MM.1S (cell line): Measurements from ENCODE around the gene SUFU.

Source experiments
- DNase-seq: peaks from one replicate; pipeline ENCODE4 v3.0.0-alpha.2; 2015
- H2AFZ ChIP-seq: fragments of 300-600 bp; sonication (generic); 2 replicates; pipeline ENCODE4 v1.6.0; 2016; ENCODE audit warnings: antibody characterized with exemption, low read length
- H3F3A ChIP-seq: fragments of 300-600 bp; sonication (generic); 2 replicates; pipeline ENCODE4 v1.6.1; 2016; ENCODE audit warnings: mild to moderate bottlenecking, antibody characterized with exemption, low read length, moderate library complexity, mixed read lengths; ENCODE audit not compliant: insufficient read depth
- H3K27ac ChIP-seq: fragments of 300-600 bp; sonication (generic); 2 replicates; pipeline ENCODE4 v1.5.1; 2016; ENCODE audit warnings: mild to moderate bottlenecking, low read length
- H3K27me3 ChIP-seq: fragments of 300-600 bp; sonication (generic); replicated peaks from 2 replicates; pipeline ENCODE4 v1.6.0; 2016; ENCODE audit warnings: low read length; ENCODE audit not compliant: insufficient read depth
- H3K36me3 ChIP-seq: fragments of 300-600 bp; sonication (generic); replicated peaks from 2 replicates; pipeline ENCODE4 v1.6.1; 2016; ENCODE audit warnings: mild to moderate bottlenecking, low read length, mixed read lengths; ENCODE audit not compliant: insufficient read depth
- H3K4me1 ChIP-seq: fragments of 300-600 bp; sonication (generic); 2 replicates; pipeline ENCODE4 v1.6.1; 2016; ENCODE audit warnings: low read length, mixed read lengths
- H3K4me2 ChIP-seq: fragments of 300-600 bp; sonication (generic); 2 replicates; pipeline ENCODE4 v1.6.0; 2016; ENCODE audit warnings: low read depth, low read length
- H3K4me3 ChIP-seq: fragments of 300-600 bp; sonication (generic); 2 replicates; pipeline ENCODE4 v1.5.1; 2016; ENCODE audit warnings: low read length, mixed read lengths
- H3K79me2 ChIP-seq: fragments of 300-600 bp; sonication (generic); 2 replicates; pipeline ENCODE4 v1.6.1; 2016; ENCODE audit warnings: mixed run types, low read length, mixed read lengths
- H3K9ac ChIP-seq: fragments of 300-600 bp; sonication (generic); 2 replicates; pipeline ENCODE4 v1.6.1; 2016; ENCODE audit warnings: low read length, mixed read lengths
- H3K9me2 ChIP-seq: fragments of 300-600 bp; sonication (generic); replicated peaks from 2 replicates; pipeline ENCODE4 v1.6.1; 2016; ENCODE audit warnings: mild to moderate bottlenecking, low read length, mixed read lengths; ENCODE audit not compliant: insufficient read depth
- H3K9me3 ChIP-seq: fragments of 300-600 bp; sonication (generic); replicated peaks from 2 replicates; pipeline ENCODE4 v1.6.1; 2016; ENCODE audit warnings: mild to moderate bottlenecking, low read length, mixed read lengths; ENCODE audit not compliant: insufficient read depth
- H4K20me1 ChIP-seq: fragments of 300-600 bp; sonication (generic); 2 replicates; pipeline ENCODE4 v1.6.1; 2016; ENCODE audit warnings: mild to moderate bottlenecking, low read length, moderate library complexity, mixed read lengths; ENCODE audit not compliant: insufficient read depth
- EZH2 ChIP-seq: fragments of 300-600 bp; sonication (generic); optimal IDR thresholded peaks from 2 replicates; pipeline ENCODE3; 2017; ENCODE audit warnings: low read depth, mild to moderate bottlenecking, antibody characterized with exemption, low read length, mixed read lengths
- EZH2phosphoT487 ChIP-seq: fragments of 300-600 bp; sonication (generic); IDR thresholded peaks from 2 replicates; pipeline ENCODE4 v1.6.1; 2018; ENCODE audit warnings: antibody characterized with exemption, low read length
- TF ChIP-seq, protein P1 (sequence below): fragments of 300-600 bp; sonication (generic); IDR thresholded peaks from 2 replicates; pipeline ENCODE4 v1.5.1; 2016; ENCODE audit warnings: antibody characterized with exemption, low read length, mixed read lengths

The SUFU gene

DNA sequence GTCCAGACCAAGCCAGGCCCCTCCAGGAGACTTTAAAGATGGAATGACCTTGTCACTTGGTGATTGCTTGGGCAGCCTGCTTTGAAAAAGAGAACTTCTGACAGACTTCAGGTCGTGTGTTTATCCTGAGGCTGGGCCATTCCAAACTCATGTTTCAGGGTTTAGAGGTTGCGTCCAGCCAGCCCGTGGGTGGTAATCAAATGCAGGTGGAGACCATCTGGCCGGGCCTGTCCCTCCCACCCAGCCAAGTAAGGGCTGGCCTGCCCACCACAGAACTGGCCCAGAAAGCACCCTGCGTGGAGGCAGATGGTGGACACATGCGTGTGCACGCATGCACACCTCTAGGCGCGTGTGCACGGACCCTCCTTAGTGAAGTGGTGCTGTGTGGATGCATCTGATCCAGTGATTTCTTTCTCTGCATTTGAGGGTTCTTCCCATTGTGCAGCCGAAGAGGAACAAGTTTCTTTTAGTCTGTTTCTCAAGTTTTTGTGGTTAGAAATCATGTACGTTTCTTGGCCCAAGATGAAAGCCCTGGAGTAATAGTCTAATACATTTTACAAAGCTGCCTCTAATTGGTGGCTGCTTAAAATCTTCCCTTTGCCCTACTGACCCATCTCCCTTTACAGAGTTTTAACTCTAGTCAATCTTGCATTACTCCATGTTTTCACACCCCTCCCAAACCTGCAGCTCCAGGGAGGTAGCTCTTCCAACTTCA is 43.0 kb downstream of the SUFU start:
- DNase-seq = no peak
- TF ChIP-seq, protein P1, sequence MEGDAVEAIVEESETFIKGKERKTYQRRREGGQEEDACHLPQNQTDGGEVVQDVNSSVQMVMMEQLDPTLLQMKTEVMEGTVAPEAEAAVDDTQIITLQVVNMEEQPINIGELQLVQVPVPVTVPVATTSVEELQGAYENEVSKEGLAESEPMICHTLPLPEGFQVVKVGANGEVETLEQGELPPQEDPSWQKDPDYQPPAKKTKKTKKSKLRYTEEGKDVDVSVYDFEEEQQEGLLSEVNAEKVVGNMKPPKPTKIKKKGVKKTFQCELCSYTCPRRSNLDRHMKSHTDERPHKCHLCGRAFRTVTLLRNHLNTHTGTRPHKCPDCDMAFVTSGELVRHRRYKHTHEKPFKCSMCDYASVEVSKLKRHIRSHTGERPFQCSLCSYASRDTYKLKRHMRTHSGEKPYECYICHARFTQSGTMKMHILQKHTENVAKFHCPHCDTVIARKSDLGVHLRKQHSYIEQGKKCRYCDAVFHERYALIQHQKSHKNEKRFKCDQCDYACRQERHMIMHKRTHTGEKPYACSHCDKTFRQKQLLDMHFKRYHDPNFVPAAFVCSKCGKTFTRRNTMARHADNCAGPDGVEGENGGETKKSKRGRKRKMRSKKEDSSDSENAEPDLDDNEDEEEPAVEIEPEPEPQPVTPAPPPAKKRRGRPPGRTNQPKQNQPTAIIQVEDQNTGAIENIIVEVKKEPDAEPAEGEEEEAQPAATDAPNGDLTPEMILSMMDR = no peak
- no peak for TF ChIP-seq EZH2phosphoT487
- TF ChIP-seq EZH2 = no peak
- Histone ChIP-seq H3K36me3 (no peaks in the 10 kb centered on the region), H3K4me2 (no peak overlapping the region), H3K9ac (no peak overlapping the region), H3K4me3 (no peak overlapping the region), H3K9me3 (no peaks in the 10 kb centered on the region), H3K9me2 (no peaks in the 10 kb centered on the region), H2AFZ (no peak overlapping the region), H3K79me2 (no peaks in the 10 kb centered on the region), H4K20me1 (no peaks in the 10 kb centered on the region), H3F3A (no peaks in the 10 kb centered on the region; the same call in 1 of the 2 replicates), H3K4me1 (no peaks in the 10 kb centered on the region), H3K27me3 (no peaks in the 10 kb centered on the region), H3K27ac (no peak overlapping the region)

DNA sequence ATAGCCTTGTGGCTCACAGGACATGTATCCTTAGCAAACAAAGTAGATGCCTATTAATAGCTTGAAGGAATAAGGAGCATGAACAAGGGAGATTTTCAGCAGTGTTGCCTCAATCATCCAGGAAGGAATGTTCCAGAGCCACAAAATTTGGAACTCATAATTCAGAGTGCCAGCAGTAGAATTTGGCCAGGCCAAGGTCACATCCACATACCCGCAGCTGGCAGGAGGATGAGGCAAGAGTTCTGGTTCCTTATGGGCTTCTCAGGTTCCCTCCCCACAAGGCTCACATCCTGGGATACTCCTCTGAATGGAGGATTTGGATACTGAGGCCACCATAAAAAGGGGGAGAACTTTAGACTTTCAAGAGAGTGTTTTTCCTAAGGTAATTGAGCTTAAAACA is 45.8 kb downstream of the SUFU start:
- Histone ChIP-seq H3K27me3 (no peaks in the 10 kb centered on the region), H3K4me3 (no peak overlapping the region), H3K9me2 (no peaks in the 10 kb centered on the region), H3K36me3 (no peaks in the 10 kb centered on the region), H3K9me3 (no peaks in the 10 kb centered on the region), H3K4me2 (no peak overlapping the region), H3K4me1 (no peaks in the 10 kb centered on the region), H3K9ac (no peak overlapping the region), H3F3A (no peaks in the 10 kb centered on the region), H3K27ac (no peak overlapping the region), H3K79me2 (no peaks in the 10 kb centered on the region), H4K20me1 (no peaks in the 10 kb centered on the region), H2AFZ (no peak overlapping the region)
- no peak for DNase-seq
- TF ChIP-seq EZH2phosphoT487 (no peak), EZH2 (no peak)
- TF ChIP-seq, protein P1 = no peak

DNA sequence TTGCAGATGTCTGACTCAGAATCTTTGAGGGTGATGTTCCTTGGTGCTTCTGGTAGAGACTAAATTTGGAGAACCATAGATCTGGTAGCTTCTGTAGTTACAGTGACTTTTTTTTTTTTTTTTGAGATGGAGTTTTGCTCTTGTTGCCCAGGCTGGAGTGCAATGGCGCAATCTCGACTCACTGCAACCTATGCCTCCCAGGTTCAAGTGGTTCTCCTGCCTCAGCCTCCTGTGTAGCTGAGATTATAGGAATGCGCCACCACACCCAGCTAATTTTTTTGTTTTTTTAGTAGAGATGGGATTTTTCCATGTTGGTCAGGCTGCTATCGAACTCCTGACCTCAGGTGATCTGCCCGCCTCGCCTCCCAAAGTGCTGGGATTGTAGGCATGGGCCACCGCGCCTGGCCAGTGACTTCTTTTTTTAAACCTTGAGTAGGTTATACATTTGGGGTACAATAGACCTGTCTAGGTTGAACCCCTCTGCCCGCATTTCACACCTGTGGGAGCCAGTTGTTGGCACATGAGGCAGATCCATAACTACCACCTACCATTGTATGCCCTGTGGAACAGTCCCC is 47.0 kb downstream of the SUFU start:
- Histone ChIP-seq H3K4me3 (no peak overlapping the region), H4K20me1 (no peaks in the 10 kb centered on the region), H3K27me3 (no peaks in the 10 kb centered on the region), H3K27ac (no peak overlapping the region), H3K4me1 (no peaks in the 10 kb centered on the region), H3K4me2 (no peak overlapping the region), H3K9me2 (no peaks in the 10 kb centered on the region), H3K9me3 (no peaks in the 10 kb centered on the region), H3F3A (no peaks in the 10 kb centered on the region), H3K36me3 (no peaks in the 10 kb centered on the region), H3K9ac (no peak overlapping the region), H2AFZ (no peak overlapping the region), H3K79me2 (no peaks in the 10 kb centered on the region)
- DNase-seq = no peak
- no peak for TF ChIP-seq EZH2

DNA sequence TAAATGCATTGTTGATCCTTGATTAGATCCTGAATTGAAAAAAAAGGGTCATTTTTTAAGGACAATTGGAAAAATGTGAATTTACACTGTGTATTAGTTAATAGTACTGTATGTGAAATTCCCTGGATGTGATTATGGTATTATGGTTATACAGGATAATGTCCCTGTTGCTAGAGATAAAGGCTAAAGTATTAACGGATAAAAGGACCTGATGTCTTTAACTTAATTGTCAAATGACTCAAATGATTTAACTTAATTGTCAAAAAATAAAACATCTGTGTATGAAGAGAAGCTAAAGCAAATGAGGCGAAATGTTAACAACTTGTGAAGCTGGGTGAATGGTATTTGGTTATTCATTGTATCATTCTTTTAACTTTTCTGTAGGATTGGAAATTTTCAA is 48.8 kb downstream of the SUFU start:
- no peaks in the 10 kb centered on the region for H3F3A ChIP-seq
- DNase-seq = no peak
- TF ChIP-seq EZH2phosphoT487 = no peak
- TF ChIP-seq, protein P1 = no peak
- no peak for TF ChIP-seq EZH2

More for the DNA sequence above, 48.8 kb downstream of the SUFU start:
- Histone ChIP-seq H3K4me3 (no peak overlapping the region), H3K4me1 (0 out of 2 replicates have a peak, but pooled peaks cover 1% of the 10 kb centered on the region), H3K36me3 (no peaks in the 10 kb centered on the region), H3K9ac (no peak overlapping the region), H3K9me2 (no peaks in the 10 kb centered on the region), H3K27ac (no peak overlapping the region), H3K79me2 (no peaks in the 10 kb centered on the region), H3K4me2 (no peak overlapping the region), H4K20me1 (no peaks in the 10 kb centered on the region), H3K9me3 (no peaks in the 10 kb centered on the region), H3K27me3 (no peaks in the 10 kb centered on the region), H2AFZ (no peak overlapping the region)
